HG03439 (cell line): ENCODE data around the gene A1BG.
A peak's percentile ranks its signal among the peaks of the same experiment; 100 is the strongest.

ENCODE experiments used
- ATAC-seq: cut with Tn5 transposase; IDR thresholded peaks from one replicate; pipeline ENCODE4 v1.9.1; 2021; ENCODE audit warnings: mild to moderate bottlenecking, moderate library complexity; ENCODE audit not compliant: unreplicated experiment

A1BG gene

GRCh38 chr19:58305065-58305931 lies 48.0 kb downstream of the A1BG start, which contains the start of gene ERVK3-1:
Gene ERVK3-1 (plus strand): TSS chr19:58305377. CDS start chr19:58312169, 6,792 bp downstream.
- peak; percentile 97 for ATAC-seq

- no peak for ATAC-seq
Measured at GRCh38 chr19:58304748-58305064, 48.6 kb downstream of the A1BG start.

GRCh38 chr19:58304255-58304654 lies 49.0 kb downstream of the A1BG start:
- ATAC-seq = no peak

- ATAC-seq = no peak
Measured at GRCh38 chr19:58300620-58301019, 52.7 kb downstream of the A1BG start.

GRCh38 chr19:58296104-58296503 lies 57.2 kb downstream of the A1BG start:
- no peak for ATAC-seq
